DOHH2 (cell line): Measurements from ENCODE around the gene TMEM109.

Experiments
- H3F3A ChIP-seq: fragments of 200-600 bp; sonication (generic), shearing (Covaris generic); 2 replicates; pipeline ENCODE4 v1.6.0; 2016; ENCODE audit warnings: antibody characterized with exemption, mild to moderate bottlenecking; ENCODE audit not compliant: control insufficient read depth, insufficient read depth
- H3K27ac ChIP-seq: fragments of 200-600 bp; sonication (generic); 2 replicates; pipeline ENCODE4 v1.5.1; 2014; ENCODE audit warnings: low read depth, mild to moderate bottlenecking, low read length, moderate library complexity
- H3K27me3 ChIP-seq: fragments of 200-600 bp; sonication (generic); 2 replicates; pipeline ENCODE4 v1.6.1; 2014; ENCODE audit warnings: mild to moderate bottlenecking, low read length, mixed read lengths; ENCODE audit not compliant: control insufficient read depth
- H3K36me3 ChIP-seq: fragments of 200-600 bp; sonication (generic); 2 replicates; pipeline ENCODE4 v1.6.1; 2014; ENCODE audit warnings: mild to moderate bottlenecking, low read length, moderate library complexity, mixed read lengths; ENCODE audit not compliant: control insufficient read depth
- H3K4me1 ChIP-seq: fragments of 200-600 bp; sonication (generic); 2 replicates; pipeline ENCODE4 v1.6.1; 2014; ENCODE audit warnings: mild to moderate bottlenecking, low read length, mixed read lengths; ENCODE audit not compliant: control insufficient read depth
- H3K4me2 ChIP-seq: fragments of 200-600 bp; sonication (generic); 2 replicates; pipeline ENCODE4 v1.6.0; 2014; ENCODE audit warnings: mild to moderate bottlenecking, low read length, moderate library complexity
- H3K4me3 ChIP-seq: fragments of 200-600 bp; sonication (generic); 2 replicates; pipeline ENCODE4 v1.5.1; 2014; ENCODE audit warnings: mild to moderate bottlenecking, low read length, mixed read lengths
- H3K79me2 ChIP-seq: fragments of 200-600 bp; sonication (generic); 2 replicates; pipeline ENCODE4 v1.6.1; 2014; ENCODE audit warnings: mild to moderate bottlenecking, low read length, mixed read lengths; ENCODE audit not compliant: control insufficient read depth
- H3K9me2 ChIP-seq: fragments of 200-600 bp; sonication (generic); replicated peaks from 2 replicates; pipeline ENCODE4 v1.6.1; 2014; ENCODE audit warnings: mild to moderate bottlenecking, low read length, mixed read lengths; ENCODE audit not compliant: control insufficient read depth
- H3K9me3 ChIP-seq: fragments of 200-600 bp; sonication (generic); 2 replicates; pipeline ENCODE4 v1.6.1; 2014; ENCODE audit warnings: antibody characterized with exemption, low read length, mixed read lengths; ENCODE audit not compliant: control insufficient read depth, insufficient read depth
- H4K20me1 ChIP-seq: fragments of 200-600 bp; sonication (generic); 2 replicates; pipeline ENCODE4 v1.6.0; 2014; ENCODE audit warnings: low read depth, mild to moderate bottlenecking, antibody characterized with exemption, low read length, moderate library complexity; ENCODE audit not compliant: control insufficient read depth, insufficient read depth
- EZH2phosphoT487 ChIP-seq: fragments of 200-600 bp; sonication (generic); IDR thresholded peaks from 2 replicates; pipeline ENCODE4 v1.6.1; 2017; ENCODE audit warnings: borderline replicate concordance, mild to moderate bottlenecking, antibody characterized with exemption, low read length, moderate library complexity, mixed read lengths
- TF ChIP-seq, protein P1 (sequence below): fragments of 200-600 bp; sonication (generic); IDR thresholded peaks from one replicate; pipeline ENCODE4 v1.5.1; 2014; ENCODE audit warnings: antibody characterized with exemption, mild to moderate bottlenecking, low read depth, low read length; ENCODE audit not compliant: poor library complexity, severe bottlenecking

Gene TMEM109

DNA sequence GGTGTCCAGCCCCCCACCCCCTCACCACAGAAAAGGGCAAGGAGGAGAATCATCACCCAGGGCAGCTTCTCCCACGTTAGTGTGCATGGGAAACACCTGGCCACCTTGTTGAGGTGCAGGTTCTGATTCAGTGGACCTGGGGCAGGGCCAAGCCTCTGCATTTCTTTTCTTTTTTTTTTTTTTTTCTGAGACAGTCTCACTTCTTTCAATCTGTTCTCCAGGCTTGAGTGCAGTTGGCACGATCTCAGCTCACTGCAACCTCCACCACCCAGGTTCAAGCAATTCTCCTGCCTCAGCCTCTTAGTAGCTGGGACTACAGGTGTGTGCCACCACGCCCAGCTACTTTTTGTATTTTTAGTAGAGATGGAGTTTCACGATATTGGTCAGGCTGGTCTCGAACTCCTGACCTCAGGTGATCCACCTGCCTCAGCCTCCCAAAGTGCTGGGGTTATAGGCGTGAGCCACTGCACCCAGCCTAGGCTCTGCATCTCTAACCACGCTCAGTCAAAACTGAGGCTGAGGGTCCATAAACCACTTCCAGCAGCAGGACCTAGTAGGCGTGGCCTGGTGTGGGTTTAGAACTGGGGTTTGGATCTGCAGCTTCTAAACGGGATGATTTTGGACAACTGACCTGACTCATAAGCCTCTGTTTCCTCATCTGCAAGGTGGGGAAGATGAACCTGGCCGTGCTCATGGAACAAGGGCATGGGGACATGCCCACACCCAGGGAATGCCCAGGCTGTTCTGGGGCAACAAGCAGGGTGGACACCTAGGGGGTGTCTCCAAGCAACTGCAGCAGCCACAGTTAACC, 45.9 kb upstream of the TMEM109 start:
- Histone ChIP-seq H3K27me3 (no peaks in the 10 kb centered on the region; the same call in 1 of the 2 replicates), H3K79me2 (no peaks in the 10 kb centered on the region), H3K36me3 (no peaks in the 10 kb centered on the region), H3K9me2 (no peaks in the 10 kb centered on the region), H3F3A (no peaks in the 10 kb centered on the region), H3K27ac (no peak overlapping the region), H3K4me2 (no peak overlapping the region), H3K4me3 (no peak overlapping the region), H4K20me1 (no peaks in the 10 kb centered on the region), H3K4me1 (no peaks in the 10 kb centered on the region), H3K9me3 (no peaks in the 10 kb centered on the region)
- no peak for TF ChIP-seq EZH2phosphoT487
- TF ChIP-seq, protein P1, sequence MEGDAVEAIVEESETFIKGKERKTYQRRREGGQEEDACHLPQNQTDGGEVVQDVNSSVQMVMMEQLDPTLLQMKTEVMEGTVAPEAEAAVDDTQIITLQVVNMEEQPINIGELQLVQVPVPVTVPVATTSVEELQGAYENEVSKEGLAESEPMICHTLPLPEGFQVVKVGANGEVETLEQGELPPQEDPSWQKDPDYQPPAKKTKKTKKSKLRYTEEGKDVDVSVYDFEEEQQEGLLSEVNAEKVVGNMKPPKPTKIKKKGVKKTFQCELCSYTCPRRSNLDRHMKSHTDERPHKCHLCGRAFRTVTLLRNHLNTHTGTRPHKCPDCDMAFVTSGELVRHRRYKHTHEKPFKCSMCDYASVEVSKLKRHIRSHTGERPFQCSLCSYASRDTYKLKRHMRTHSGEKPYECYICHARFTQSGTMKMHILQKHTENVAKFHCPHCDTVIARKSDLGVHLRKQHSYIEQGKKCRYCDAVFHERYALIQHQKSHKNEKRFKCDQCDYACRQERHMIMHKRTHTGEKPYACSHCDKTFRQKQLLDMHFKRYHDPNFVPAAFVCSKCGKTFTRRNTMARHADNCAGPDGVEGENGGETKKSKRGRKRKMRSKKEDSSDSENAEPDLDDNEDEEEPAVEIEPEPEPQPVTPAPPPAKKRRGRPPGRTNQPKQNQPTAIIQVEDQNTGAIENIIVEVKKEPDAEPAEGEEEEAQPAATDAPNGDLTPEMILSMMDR: no peak

DNA sequence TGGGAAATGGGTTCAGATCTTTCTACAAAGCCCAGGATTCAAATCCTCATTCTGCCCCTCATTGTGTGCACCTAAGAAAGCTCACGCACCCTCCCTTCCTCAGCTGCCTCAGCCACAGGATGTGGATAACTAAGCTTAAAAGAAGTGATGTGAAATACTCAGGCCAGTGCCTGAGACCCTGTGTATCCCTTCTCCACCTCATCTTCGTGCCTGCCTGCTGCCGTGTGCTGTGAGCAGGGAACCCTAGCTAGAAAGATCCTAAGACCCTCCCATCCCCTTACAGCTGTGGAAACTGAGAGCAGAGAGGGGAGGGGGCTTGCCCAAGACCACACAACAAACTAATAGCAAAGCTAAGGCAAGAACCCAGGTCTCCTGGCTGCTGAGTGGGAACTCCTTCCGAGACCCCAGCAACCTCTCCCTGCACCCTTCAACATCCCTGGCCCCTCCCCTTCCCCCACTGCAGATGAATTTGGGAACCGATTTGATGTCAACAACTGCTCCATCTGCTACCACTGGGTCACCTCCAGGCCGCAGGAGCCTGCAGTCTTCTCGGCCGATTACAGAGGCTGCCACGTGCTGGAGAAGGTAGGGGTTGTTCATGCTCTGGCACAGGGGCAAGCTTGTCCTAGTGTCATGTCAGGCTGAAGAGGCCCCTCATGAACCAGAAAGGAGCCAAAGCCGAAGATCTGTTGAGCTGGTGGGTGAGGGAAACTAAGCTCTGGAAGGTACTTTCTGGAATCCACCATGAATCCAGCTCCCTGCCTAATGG, 45.1 kb upstream of the TMEM109 start:
- Histone ChIP-seq H3K4me3 (no peak overlapping the region), H3K27me3 (no peaks in the 10 kb centered on the region), H4K20me1 (no peaks in the 10 kb centered on the region), H3K9me2 (no peaks in the 10 kb centered on the region), H3K36me3 (no peaks in the 10 kb centered on the region), H3K4me1 (no peaks in the 10 kb centered on the region), H3F3A (no peaks in the 10 kb centered on the region), H3K9me3 (no peaks in the 10 kb centered on the region), H3K79me2 (no peaks in the 10 kb centered on the region), H3K4me2 (no peak overlapping the region), H3K27ac (no peak overlapping the region)
- TF ChIP-seq, protein P1: no peak
- no peak for TF ChIP-seq EZH2phosphoT487

DNA sequence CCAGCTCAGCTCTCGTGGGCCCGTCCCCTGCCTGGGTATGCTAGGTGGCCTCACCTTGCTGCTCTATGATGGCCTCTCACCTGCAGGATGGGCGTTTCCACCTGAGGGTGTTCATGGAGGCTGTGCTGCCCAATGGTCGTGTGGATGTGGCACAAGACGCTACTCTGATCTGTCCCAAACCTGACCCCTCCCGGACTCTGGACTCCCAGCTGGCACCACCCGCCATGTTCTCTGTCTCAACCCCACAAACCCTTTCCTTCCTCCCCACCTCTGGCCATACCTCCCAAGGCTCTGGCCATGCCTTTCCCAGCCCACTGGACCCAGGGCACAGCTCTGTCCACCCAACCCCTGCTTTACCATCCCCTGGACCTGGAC, 44.5 kb upstream of the TMEM109 start:
- Histone ChIP-seq H3K9me2 (no peaks in the 10 kb centered on the region), H3K9me3 (no peaks in the 10 kb centered on the region), H3K27ac (no peak overlapping the region), H3K4me3 (no peak overlapping the region), H4K20me1 (no peaks in the 10 kb centered on the region), H3K4me1 (no peaks in the 10 kb centered on the region), H3K27me3 (no peaks in the 10 kb centered on the region), H3F3A (no peaks in the 10 kb centered on the region), H3K36me3 (no peaks in the 10 kb centered on the region), H3K79me2 (no peaks in the 10 kb centered on the region), H3K4me2 (no peak overlapping the region)
- no peak for TF ChIP-seq EZH2phosphoT487
- TF ChIP-seq, protein P1: no peak
